Hematopoietic multipotent progenitor cell (in vitro differentiated cells): ENCODE measurements around the gene PRR20G. TPM values are rescaled to one million over a fixed set of nuclear protein-coding genes. Genes with fewer than 3 reads are reported as not detected.

Source experiments
- DNase-seq, 3 donors: peaks; one replicate each; pipeline ENCODE4 v3.0.0-alpha.2; 2011 to 2015; ENCODE audit warnings: low read depth in 2 of 3, low spot score in 2 of 3
- small RNA-seq: library from RNA; depleted of rRNA; stranded (forward); fragments of <200 nt; gene quantifications from one replicate; pipeline ENCODE3, GENCODE V24; 2012
- total RNA-seq: library from RNA; depleted of rRNA; stranded (reverse); fragments of >200 nt; gene quantifications from one replicate; pipeline ENCODE4 v1.2.3, GENCODE V29; 2012

Gene PRR20G
- total RNA-seq, 1 donor, result not detected

GRCh38 chr3:127237835-127238234, 50.0 kb downstream of the PRR20G start:
- no peak for DNase-seq

- no peak for DNase-seq
Observed at GRCh38 chr3:127235706-127236105, 52.1 kb downstream of the PRR20G start.

- no peak for DNase-seq
Observed at GRCh38 chr3:127234778-127235177, 53.1 kb downstream of the PRR20G start.

Small RNA genes lying within 50 kb of the gene (small RNA-seq; reads per million reads assigned to genes)
- not detected for gene RNU6-1047P

Other genes starting within 250 kb of the PRR20G start
- not detected for gene PRR23E, start 94.9 kb downstream of the PRR20G start, total RNA-seq